WTC11 (cell line): Measurements from ENCODE around the gene TMEM256. TPM values are rescaled to one million over a fixed set of nuclear protein-coding genes. Genes with fewer than 3 reads are reported as not detected.

Source experiments
- ATAC-seq: fragments of 200-7000 bp; cut with Tn5 transposase; 2 replicates; pipeline ENCODE4 v1.10.0; 2021; ENCODE audit warnings: mild to moderate bottlenecking, moderate library complexity
- CTCF ChIA-PET: fragments of 300-600 bp; sonication (Branson Sonifier 250); formaldehyde crosslinking; loops from one replicate; lab custom pipeline; 2021; ENCODE audit warnings: antibody characterized with exemption; lab: Charles Lee
- POLR2A ChIA-PET: fragments of 350-600 bp; sonication (Branson Sonifier 250); formaldehyde crosslinking; loops from one replicate; lab custom pipeline; 2021; ENCODE audit warnings: antibody characterized with exemption; lab: Charles Lee
- DNase-seq: peaks from one replicate; pipeline ENCODE4 v3.0.0; 2021; ENCODE audit warnings: low spot score
- H3K27ac Mint-ChIP-seq: 2 replicates; pipeline ENCODE4 v1.8.0; 2021; ENCODE audit warnings: mixed read lengths
- H3K27me3 Mint-ChIP-seq: 2 replicates; pipeline ENCODE4 v1.8.0; 2021; ENCODE audit warnings: low read depth, mild to moderate bottlenecking, moderate library complexity, mixed read lengths
- H3K36me3 Mint-ChIP-seq: 2 replicates; pipeline ENCODE4 v1.8.0; 2021; ENCODE audit warnings: mixed read lengths
- H3K4me1 Mint-ChIP-seq: 2 replicates; pipeline ENCODE4 v1.8.0; 2022; ENCODE audit warnings: mixed read lengths
- H3K4me3 Mint-ChIP-seq: 2 replicates; pipeline ENCODE4 v1.8.0; 2021; ENCODE audit warnings: mild to moderate bottlenecking, moderate library complexity, mixed read lengths
- H3K9me3 Mint-ChIP-seq: 2 replicates; pipeline ENCODE4 v1.8.0; 2021; ENCODE audit warnings: mixed read lengths
- ARID4B ChIP-seq: sonication (generic); formaldehyde crosslinking; IDR thresholded peaks from 2 replicates; pipeline ENCODE4 v1.8.0; 2023; ENCODE audit warnings: missing genetic modification reagents, mild to moderate bottlenecking, borderline replicate concordance
- CBFB ChIP-seq: sonication (generic); formaldehyde crosslinking; IDR thresholded peaks from 2 replicates; pipeline ENCODE4 v1.8.1; 2022; ENCODE audit warnings: mild to moderate bottlenecking, low read depth, missing genetic modification reagents
- CDX4 ChIP-seq: fragments of 250-450 bp; sonication (Bioruptor Pico); IDR thresholded peaks from 2 replicates; pipeline ENCODE4 v1.9.0; 2021; ENCODE audit warnings: moderate library complexity, mild to moderate bottlenecking, inconsistent platforms, borderline replicate concordance
- CREM ChIP-seq: sonication (generic); formaldehyde crosslinking; IDR thresholded peaks from 2 replicates; pipeline ENCODE4 v1.8.1; 2022; ENCODE audit warnings: mild to moderate bottlenecking, missing genetic modification reagents, moderate library complexity
- FOXP4 ChIP-seq: sonication (generic); formaldehyde crosslinking; IDR thresholded peaks from 2 replicates; pipeline ENCODE4 v1.8.0; 2022; ENCODE audit warnings: mild to moderate bottlenecking, missing genetic modification reagents
- JAZF1 ChIP-seq: fragments of 250-450 bp; sonication (Bioruptor Pico); IDR thresholded peaks from 2 replicates; pipeline ENCODE4 v1.9.0; 2021; ENCODE audit warnings: moderate library complexity, mild to moderate bottlenecking, inconsistent platforms
- MAX ChIP-seq: sonication (generic); formaldehyde crosslinking; IDR thresholded peaks from 2 replicates; pipeline ENCODE4 v1.8.0; 2022; ENCODE audit warnings: mild to moderate bottlenecking, missing genetic modification reagents
- MXD4 ChIP-seq: fragments of 250-450 bp; sonication (Bioruptor Pico); IDR thresholded peaks from 2 replicates; pipeline ENCODE4 v1.8.0; 2021; ENCODE audit warnings: mild to moderate bottlenecking, moderate library complexity, borderline replicate concordance
- NR1H2 ChIP-seq: sonication (generic); formaldehyde crosslinking; IDR thresholded peaks from 2 replicates; pipeline ENCODE4 v1.9.0; 2021; ENCODE audit warnings: mild to moderate bottlenecking, moderate library complexity, missing genetic modification reagents
- PREB ChIP-seq: sonication (generic); formaldehyde crosslinking; IDR thresholded peaks from 2 replicates; pipeline ENCODE4 v1.8.1; 2022; ENCODE audit warnings: mild to moderate bottlenecking, missing genetic modification reagents, moderate library complexity, borderline replicate concordance
- ZNF121 ChIP-seq: sonication (generic); formaldehyde crosslinking; IDR thresholded peaks from 2 replicates; pipeline ENCODE4 v1.8.0; 2023; ENCODE audit warnings: missing genetic modification reagents
- ZNF219 ChIP-seq: sonication (generic); formaldehyde crosslinking; IDR thresholded peaks from 2 replicates; pipeline ENCODE4 v1.8.0; 2023; ENCODE audit warnings: missing genetic modification reagents, mild to moderate bottlenecking, borderline replicate concordance
- ZNF425 ChIP-seq: fragments of 250-450 bp; sonication (Bioruptor Pico); conservative IDR thresholded peaks from 2 replicates; pipeline ENCODE4 v1.9.0; 2021; ENCODE audit warnings: mild to moderate bottlenecking
- ZSCAN18 ChIP-seq: fragments of 250-450 bp; sonication (Bioruptor Pico); IDR thresholded peaks from 2 replicates; pipeline ENCODE4 v2.1.2; 2022; ENCODE audit warnings: mild to moderate bottlenecking, moderate library complexity
- total RNA-seq: library from RNA; stranded (reverse); gene quantifications from 3 replicates; pipeline ENCODE4 v1.2.3, GENCODE V29; 2021

Gene TMEM256
- total RNA-seq, 1 experiment from 2014 or later: 132 TPM

- no peaks in the 10 kb centered on the region for H3K9me3 Mint-ChIP-seq
- ChIA-PET CTCF (no interaction called here), POLR2A (interaction anchor here (0.7 kb wide), 1 partner anchor 157 kb away, joined by 4 read pairs; no protein-coding TSS in a partner anchor)
- no peak within 1 kb of the TSS for H3K4me3 Mint-ChIP-seq
- no peak for DNase-seq
- no peaks in the 10 kb centered on the region for H3K36me3 Mint-ChIP-seq
- ATAC-seq: no peak
- no peaks in the 10 kb centered on the region; the same call in 1 of the 2 replicates for H3K27me3 Mint-ChIP-seq
- H3K27ac Mint-ChIP-seq: no peak within 1 kb of the TSS
- TF ChIP-seq JAZF1 (no peak), MAX (CRISPR knock-in tag) (no peak), MXD4 (no peak), ARID4B (CRISPR knock-in tag) (no peak), ZNF121 (CRISPR knock-in tag) (no peak), CBFB (no peak)
- TF ChIP-seq, all 79 proteins: peak for 0
- H3K4me1 Mint-ChIP-seq: no peaks in the 10 kb centered on the region
Observed at GRCh38 chr17:7428557-7428956, 24.7 kb upstream of the TMEM256 start, which contains the start of gene SPEM3. TSS of gene SPEM3 (plus strand) at chr17:7428857. CDS start at chr17:7428903, 46 bp downstream.

- Mint-ChIP-seq H3K36me3 (no peaks in the 10 kb centered on the region), H3K9me3 (no peaks in the 10 kb centered on the region), H3K4me1 (no peaks in the 10 kb centered on the region), H3K4me3 (no peak overlapping the region), H3K27ac (no peak overlapping the region), H3K27me3 (no peaks in the 10 kb centered on the region; the same call in 1 of the 2 replicates)
- ATAC-seq (no peak), DNase-seq (no peak)
- POLR2A ChIA-PET: no interaction called here
- TF ChIP-seq ZNF219 (no peak), ZNF425 (CRISPR knock-in tag) (no peak), NR1H2 (CRISPR knock-in tag) (no peak), ZSCAN18 (CRISPR knock-in tag) (no peak), FOXP4 (CRISPR knock-in tag) (no peak), CDX4 (no peak), CREM (CRISPR knock-in tag) (no peak), PREB (CRISPR knock-in tag) (no peak)
- CTCF ChIA-PET: no interaction called here
Observed at GRCh38 chr17:7427549-7427948, 23.7 kb upstream of the TMEM256 start.
